ENCODE results near the gene MTIF3.

DNA sequence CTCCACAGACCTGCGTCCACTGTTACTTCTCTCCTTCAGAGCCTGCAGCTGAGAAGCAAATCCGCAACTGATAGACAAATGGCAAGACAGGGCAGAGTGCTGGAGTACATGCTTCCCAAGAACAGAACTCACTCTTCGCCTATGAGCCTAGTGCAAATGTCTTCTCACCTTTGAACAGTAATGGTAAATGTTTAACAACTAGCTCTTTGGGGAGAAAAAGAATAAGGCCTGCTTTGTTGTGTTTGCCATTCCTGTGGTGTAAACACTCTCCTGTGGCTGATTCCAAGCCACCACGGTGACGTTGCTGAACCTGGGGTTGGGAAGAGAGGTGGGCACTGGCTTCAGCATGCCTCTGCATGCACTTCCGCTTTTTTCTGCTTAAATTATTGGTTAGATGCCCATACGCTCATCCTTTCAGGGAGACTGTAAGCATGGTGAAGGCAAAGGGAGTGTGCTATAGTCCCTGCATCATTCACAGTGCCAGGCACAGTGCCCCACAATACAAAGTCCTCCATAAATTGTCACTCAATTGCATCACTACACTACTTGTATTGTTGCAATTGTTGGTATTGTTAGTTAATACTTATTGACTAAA is 54.0 kb downstream of the MTIF3 start:
- TF ChIP-seq CTCF (IDR thresholded peaks at IDR 0.05) (no peak), POLR2A (IDR thresholded peaks at IDR 0.05) (no peak)

Data from body of pancreas (tissue), 4 donors.